HG02884 (cell line): Measurements from ENCODE around the gene BRF1.

ENCODE experiments used
- ATAC-seq: cut with Tn5 transposase; IDR thresholded peaks from one replicate; pipeline ENCODE4 v1.9.1; 2021; ENCODE audit warnings: mild to moderate bottlenecking, moderate library complexity; ENCODE audit not compliant: unreplicated experiment

Gene BRF1

DNA sequence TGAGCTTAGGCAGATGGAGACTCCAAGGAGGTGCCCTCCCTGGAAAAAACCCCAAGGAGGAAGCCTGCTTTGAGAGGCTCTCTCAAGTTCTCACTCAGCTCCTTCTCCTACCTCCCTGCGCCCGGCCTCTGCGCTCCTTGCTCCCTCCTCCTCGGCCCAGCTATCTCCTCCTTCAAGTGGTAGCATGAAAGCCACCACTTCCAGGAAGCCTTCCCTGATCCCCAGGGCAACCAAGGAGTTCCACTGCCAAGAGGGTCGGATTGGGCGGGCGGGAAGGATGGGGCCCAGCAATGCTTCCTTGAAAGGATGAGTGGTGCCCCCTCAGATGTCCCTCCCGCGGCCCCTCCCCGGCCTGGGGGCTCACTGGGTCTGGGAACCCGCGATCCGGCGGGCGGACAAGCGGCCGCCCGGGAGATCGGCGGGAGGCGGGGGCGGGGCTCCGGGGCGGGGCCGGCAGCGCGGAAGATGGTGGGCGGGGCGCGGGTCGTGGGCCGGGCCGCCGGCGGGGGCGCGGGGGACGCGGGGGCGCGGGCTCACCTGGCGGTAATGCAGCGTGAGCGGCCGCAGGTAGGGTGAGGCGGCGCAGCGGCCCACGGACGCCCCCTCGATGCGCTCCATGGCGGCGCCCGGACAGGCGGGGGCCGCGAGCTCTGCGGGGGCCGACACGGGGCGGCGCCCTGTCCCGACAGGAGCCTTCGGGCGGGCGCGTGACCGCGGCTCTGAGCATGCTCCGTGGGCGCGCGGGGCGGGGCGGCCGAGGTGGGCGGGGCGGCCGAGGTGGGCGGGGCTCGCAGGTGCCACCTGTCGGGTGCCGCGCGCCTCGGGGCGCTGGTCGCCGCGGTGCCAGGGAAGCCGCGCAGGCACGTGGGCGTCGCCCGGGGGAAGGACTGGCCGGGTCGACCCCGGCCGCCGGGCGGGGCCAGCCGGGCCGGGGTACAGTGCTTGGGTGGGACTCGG is 119.9 kb downstream of the BRF1 start, which contains the start of gene NUDT14:
Gene NUDT14 (minus strand): TSS at position 721 of the 957 bp plus-strand sequence. CDS start 103 bp downstream, at position 618.
- ATAC-seq: no peak

- ATAC-seq: no peak
Measured at GRCh38 chr14:105179191-105179590, 121.6 kb downstream of the BRF1 start.

DNA sequence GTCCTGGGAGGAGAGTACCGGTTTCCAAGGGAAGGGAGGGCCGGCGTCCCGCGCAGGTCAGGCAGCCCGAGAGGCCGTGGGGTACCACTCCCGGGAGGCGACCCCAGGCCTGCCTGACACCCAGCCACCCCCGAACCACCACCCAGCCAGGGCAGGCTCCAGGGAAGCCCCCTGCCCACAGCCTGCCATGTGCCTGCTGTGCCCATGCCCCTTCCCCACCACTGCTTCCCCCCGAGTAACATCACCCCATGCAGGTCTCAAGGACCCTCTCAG is 122.0 kb downstream of the BRF1 start:
- ATAC-seq: no peak

- no peak for ATAC-seq
Measured at GRCh38 chr14:105178069-105178867, 122.5 kb downstream of the BRF1 start.

DNA sequence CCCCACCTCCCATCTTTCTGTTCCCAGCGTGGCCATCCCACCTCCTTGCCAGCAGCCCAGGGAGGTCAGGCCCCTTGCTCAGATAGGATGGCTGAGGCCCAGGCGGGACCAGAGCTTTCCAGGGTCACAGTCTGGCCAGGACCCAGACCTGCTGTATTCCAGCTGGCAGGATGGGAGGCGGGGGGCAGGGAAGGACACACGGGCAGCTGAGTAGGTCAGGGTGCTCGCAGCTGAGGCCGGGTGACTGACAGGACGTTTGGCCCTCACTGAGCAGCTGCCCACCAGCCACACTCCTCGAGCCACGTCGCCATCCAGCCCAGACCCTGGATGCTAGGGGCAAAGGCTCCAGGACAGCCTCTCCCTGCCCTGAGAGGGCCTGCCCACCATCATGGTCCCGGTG is 123.7 kb downstream of the BRF1 start:
- ATAC-seq: no peak

GRCh38 chr14:105176513-105176912 is 124.3 kb downstream of the BRF1 start:
- ATAC-seq: no peak

DNA sequence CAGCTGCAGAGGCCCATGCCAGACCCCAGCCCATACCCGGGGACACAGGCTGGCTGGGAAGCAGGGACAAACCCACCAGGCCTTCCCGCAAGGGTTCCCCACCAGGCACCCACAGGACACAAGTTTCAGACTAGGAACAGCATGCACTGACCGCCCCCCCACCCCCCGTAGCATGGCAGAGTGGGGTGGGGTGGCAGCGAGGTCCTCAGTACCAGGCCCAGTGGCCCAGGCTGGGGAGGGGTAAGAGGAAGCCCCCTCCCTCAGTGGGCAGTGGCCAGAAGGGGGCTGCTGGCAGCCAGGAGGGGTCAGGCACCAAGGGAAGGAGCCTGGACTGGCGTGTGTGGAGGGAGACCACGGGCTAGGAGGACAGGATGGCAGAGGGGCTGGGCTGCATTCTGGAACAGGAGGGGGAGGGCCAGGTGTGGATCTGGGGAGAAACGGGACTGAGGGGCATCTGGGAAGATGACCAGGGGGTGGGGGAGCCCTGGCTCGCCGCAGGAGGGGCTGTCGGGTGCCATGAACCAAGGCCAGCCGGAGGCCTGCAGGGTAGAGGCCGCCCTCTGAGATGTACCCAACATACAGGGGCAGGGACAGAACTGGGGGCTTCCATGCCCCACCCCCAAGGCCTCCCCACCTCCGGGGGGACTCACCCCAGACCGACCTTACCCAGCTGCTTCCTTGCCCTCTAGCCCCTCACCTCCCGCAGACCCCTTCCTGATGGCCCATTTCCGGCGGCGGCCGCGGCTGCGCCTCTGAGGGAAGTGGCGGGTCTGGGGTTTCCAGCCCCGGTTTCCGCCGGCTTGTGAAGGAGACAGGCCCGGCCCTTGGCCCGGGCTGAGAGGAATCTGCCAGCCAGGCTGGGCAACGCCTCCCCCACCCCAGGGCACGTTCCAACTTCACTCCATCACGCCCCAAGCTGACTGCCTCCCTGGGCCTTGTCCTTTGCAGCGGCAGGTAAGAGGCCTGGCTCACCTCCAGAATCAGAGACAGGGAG is 126.6 kb downstream of the BRF1 start:
- no peak for ATAC-seq

GRCh38 chr14:105173145-105173544 is 127.7 kb downstream of the BRF1 start:
- no peak for ATAC-seq

DNA sequence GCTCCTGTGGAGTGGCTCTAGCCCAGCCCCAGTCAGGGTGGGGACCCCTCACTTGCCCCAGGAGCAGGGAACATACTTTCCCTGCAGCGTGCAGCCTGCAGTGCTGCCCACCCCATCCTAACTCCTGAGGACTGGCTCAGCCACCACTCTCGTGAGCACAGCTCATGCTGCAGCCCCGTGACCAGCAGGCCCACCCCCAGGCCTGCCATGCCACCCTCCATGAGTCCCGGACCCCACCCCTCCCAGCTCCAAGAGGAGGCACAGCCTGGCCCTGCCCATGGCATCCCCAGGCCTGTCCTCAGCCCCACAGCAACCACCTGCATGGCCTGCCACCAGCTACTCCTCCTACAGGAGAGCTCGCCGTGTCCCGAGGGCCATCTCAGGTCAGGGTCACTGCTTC is 128.3 kb downstream of the BRF1 start:
- no peak for ATAC-seq

DNA sequence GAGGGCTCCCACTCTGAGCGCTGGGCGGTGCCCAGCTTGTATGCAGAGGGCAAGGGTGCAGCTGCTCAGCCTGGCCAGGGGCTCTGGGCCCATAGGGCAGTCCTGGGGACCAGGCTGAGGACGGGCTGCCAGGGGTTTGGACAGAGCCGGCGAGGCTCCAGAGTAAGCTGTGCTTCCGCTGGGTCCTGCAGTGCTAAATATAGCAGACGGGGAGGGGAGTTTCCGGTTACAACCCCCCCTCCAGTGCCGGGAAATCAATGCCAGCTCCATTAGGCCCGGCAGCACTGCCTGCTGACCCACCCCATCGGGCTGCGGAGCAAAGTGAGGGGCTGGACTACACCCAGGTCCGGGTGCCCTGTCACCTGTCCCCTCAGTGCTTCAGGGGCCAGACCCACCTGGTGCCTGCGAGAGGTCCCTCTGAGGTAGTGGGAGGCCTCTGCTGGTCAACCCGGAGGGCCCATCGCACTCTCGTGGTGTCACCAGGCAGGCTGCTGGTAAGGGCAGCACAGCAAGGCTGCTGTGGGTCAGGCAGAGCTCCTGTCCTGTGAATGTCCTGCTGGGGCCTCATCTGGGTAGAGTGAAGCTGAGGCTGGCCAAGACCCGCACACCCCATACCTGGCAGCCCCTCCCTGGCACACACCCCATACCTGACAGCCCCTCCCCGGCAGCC is 129.7 kb downstream of the BRF1 start:
- no peak for ATAC-seq

- no peak for ATAC-seq
Measured at GRCh38 chr14:105169776-105170655, 130.8 kb downstream of the BRF1 start.

DNA sequence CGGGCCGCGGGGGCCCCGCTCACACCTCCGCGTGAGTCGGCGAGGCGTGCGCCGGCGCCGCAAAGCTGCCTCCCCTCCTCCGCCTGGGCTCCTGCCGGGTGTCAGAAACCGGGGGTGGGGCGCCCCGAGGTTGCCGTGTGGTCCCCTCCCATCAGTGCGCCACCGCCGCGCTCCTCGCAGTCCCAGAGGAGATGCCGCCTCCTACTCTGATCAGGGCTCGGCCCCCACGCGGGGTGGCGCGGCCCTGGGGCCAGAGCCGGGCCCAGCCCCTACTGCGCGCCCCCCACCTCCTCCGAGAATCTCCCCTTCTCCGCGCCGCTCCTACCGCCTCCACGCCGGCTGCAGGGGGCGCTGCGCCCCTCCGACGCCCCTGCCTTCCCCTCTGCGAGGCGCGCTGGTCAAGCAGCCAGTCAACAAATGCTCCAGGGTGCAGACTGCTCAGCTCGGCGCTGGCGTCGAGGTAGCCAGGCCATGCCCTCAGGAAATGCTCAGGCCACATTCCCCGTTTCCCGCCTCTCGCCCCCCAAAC is 131.8 kb downstream of the BRF1 start:
- no peak for ATAC-seq

DNA sequence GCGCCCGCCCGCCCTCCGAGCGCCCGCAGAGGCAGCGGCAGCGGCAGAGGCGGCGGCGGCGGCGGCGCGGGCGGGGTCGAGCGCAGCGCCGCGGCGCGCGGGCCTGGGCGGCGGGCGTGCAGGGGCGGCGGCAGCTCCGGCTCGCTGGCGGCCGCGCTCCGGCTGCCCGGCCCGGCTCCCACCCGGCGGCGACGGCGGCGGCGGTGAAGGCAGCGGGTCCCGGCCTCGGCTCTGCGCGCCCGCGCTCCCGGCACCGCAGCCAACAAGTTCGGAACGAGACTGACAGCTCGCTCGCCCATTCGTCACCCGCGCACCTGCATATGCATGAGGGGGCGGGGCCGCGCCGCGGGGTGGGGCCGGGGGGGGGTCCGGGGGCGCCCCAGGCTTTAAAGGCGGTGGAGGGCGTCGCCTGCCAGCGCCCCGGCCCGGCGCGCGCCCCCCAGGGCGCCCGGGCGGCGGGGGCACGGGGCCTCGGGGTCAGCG is 132.3 kb downstream of the BRF1 start, which contains the start of gene JAG2:
Gene JAG2 (minus strand): TSS at position 281 of the 483 bp plus-strand sequence. CDS start 356 bp downstream, outside the sequence.
- ATAC-seq: no peak

DNA sequence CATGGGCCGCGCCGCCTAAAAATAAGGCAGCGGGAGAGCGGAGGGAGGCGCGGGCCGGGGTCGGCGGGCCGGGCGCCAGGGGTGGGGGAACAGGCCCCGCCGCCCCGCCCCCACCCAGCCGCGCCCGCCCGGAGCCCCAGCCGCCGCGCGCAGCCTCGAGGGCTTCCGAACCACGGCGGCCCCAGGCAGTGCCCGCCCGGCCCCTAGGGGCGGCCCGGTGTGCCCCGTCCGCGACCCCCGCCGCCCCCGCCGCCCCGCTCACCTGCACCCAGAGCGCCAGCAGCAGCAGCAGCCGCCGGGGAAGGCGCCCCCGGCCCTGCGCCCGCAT is 132.7 kb downstream of the BRF1 start:
- ATAC-seq: no peak

GRCh38 chr14:105167303-105168092 is 133.3 kb downstream of the BRF1 start:
- no peak for ATAC-seq

GRCh38 chr14:105166571-105167302 is 134.1 kb downstream of the BRF1 start:
- no peak for ATAC-seq

DNA sequence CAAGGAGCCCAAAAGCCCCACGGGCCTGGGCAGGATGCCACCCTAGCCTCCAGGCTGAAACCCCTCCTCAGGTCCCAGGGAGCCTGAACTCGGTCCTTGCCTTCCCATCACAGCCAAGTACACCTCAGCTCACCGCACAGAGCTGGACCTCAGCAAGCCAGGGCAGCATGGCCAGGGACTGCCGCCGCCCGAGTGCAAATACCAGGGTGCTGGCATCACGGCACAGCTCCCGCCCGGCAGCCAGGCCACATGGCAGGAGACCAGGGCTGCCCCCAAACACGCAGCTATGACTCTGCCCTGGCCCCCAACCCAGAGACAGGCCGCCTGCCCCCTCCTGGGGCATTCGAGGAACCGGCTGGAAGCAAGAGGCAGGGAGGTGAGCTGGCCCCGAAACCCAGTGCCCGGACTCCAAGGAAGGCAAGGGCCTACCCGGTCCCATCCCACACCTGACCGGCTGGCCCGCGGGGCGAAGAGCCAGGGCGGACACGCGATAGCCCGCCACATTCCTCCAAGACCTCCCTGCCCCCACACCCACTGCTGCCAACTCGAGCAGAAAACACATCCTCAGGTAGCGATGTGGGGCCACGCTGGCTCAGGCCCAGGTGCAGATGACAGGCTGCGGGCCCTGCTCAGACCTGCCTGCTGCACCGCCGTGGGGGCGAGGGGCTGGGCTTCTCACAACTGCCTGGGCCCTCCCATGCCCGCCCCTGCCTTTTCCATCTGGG is 134.9 kb downstream of the BRF1 start:
- ATAC-seq: no peak
